ENCODE data around the gene RNASE4. TPM values are rescaled to one million over a fixed set of nuclear protein-coding genes. Genes with fewer than 3 reads are reported as not detected.
A peak's percentile ranks its signal among the peaks of the same experiment; 100 is the strongest.

The RNASE4 gene
- total RNA-seq, 6 donors from 2014 or later, result 14.7 to 108 (median 26.7) TPM

DNA sequence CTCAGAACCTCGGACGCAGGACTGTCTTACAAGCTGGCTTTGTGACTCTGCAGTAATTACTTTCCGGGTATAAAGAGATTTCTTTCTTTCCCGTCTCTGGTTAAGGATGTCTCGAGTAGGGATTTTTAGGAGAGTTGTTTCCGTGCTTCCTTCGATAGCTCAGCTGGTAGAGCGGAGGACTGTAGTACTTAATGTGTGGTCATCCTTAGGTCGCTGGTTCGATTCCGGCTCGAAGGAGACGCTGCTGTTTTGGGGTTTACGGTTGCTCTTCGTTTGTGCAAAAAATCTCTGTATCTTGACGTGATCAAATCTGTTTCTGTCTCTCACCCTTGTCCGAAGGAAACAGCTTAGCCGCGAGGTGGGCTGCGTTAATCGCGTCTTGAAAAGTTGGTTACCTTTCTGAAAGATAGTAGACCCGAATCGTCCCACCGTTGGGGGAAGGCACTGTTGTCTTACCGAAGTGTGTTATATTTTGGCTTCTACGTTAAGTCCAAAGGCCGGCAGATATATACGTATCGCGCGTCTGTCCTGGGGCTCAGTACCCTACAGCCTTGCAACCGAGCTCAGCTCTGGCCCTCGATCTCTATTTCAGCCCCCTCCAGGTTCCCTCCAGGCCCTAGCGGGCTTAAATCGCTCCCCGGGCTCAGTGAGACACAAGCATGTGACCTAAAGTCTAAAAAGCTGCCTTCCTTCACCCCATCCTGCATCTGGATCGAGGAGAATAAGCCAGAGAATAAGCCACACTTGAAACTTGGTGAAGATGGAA is 1.1 kb upstream of the RNASE4 start:
- Histone ChIP-seq H3K9me3 (no peaks in the 10 kb centered on the region), H3K4me3 (peak overlapping the region; percentile 65 to 81 (median 79)), H3K4me1 (peaks cover 29 to 59% (median 42%) of the 10 kb centered on the region in 4 donors), H3K27ac (peak overlapping the region; percentile 98 to 100 (median 99)), H3K27me3 (no peaks in the 10 kb centered on the region), H3K36me3 (no peaks in the 10 kb centered on the region)
- DNase-seq (peak in 1 of 2 donors; percentile 68), ATAC-seq (ENCODE audit: low FRiP score in 2 of 2) (peak; percentile 70 to 80)
- 0 to 1% methylated on average over 18 to 38 of the region's 38 CpGs for WGBS, 2 donors
- TF ChIP-seq POLR2AphosphoS5 (IDR thresholded peaks at IDR 0.05) (no peak), EP300 (IDR thresholded peaks at IDR 0.05) (no peak), POLR2A (IDR thresholded peaks at IDR 0.05) (no peak)
- TF ChIP-seq, protein P1, sequence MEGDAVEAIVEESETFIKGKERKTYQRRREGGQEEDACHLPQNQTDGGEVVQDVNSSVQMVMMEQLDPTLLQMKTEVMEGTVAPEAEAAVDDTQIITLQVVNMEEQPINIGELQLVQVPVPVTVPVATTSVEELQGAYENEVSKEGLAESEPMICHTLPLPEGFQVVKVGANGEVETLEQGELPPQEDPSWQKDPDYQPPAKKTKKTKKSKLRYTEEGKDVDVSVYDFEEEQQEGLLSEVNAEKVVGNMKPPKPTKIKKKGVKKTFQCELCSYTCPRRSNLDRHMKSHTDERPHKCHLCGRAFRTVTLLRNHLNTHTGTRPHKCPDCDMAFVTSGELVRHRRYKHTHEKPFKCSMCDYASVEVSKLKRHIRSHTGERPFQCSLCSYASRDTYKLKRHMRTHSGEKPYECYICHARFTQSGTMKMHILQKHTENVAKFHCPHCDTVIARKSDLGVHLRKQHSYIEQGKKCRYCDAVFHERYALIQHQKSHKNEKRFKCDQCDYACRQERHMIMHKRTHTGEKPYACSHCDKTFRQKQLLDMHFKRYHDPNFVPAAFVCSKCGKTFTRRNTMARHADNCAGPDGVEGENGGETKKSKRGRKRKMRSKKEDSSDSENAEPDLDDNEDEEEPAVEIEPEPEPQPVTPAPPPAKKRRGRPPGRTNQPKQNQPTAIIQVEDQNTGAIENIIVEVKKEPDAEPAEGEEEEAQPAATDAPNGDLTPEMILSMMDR (IDR thresholded peaks at IDR 0.05), result no peak

DNA sequence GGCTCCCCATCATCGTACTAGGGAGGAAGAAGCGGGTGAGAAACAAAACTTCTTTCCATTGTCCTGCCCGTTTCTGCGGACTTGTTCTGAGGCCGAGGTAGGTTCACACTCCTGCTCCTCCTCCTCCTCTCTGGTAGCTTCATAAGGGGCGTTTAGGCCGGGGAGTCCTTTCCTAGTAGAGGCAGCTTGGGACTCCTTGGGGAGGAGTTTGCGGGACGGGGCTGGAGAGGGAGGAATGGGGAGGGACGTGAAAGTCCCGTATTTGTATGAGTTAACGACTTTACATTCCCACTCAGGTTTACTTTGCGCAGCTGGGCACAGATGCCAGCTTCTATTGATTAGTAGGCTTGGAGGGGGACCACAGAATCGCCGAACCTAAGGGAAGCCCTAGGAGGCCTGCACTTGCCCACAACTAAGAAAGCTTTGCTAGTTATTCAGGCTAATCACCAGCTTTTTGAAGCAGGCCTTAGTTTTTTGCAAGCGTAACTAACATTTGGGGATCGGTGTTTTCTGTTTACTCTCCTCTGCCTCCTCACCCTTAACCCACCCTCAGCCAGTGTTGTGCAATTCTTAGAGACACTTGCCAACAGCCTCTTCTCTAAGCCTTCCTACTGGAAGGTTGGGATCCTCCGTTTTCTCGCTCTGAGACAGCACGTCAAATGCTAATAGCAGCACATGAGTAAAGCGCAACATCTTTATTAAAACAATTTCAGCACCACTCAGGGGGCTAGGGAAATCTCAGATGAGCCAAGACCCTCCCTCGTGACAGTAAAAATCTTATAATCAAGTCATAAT is 499 bp downstream of the RNASE4 start:
- WGBS, 2 donors, result 23 to 25% methylated on average over 20 to 22 of the region's 22 CpGs
- Histone ChIP-seq H3K27ac (peak overlapping the region; percentile 98 to 100 (median 99)), H3K27me3 (no peaks in the 10 kb centered on the region), H3K4me1 (peaks cover 29 to 58% (median 41%) of the 10 kb centered on the region in 4 donors), H3K9me3 (no peaks in the 10 kb centered on the region), H3K4me3 (peak overlapping the region; percentile 42 to 81 (median 72)), H3K36me3 (no peaks in the 10 kb centered on the region)
- ATAC-seq (ENCODE audit: low FRiP score in 2 of 2), result peak in 1 of 2 donors; percentile 31
- no peak for TF ChIP-seq EP300 (IDR thresholded peaks at IDR 0.05)
- TF ChIP-seq, protein P1 (IDR thresholded peaks at IDR 0.05), result no peak
- no peak for TF ChIP-seq POLR2A (IDR thresholded peaks at IDR 0.05)
- no peak for TF ChIP-seq POLR2AphosphoS5 (IDR thresholded peaks at IDR 0.05)
- peak in 1 of 2 donors; percentile 60 for DNase-seq

DNA sequence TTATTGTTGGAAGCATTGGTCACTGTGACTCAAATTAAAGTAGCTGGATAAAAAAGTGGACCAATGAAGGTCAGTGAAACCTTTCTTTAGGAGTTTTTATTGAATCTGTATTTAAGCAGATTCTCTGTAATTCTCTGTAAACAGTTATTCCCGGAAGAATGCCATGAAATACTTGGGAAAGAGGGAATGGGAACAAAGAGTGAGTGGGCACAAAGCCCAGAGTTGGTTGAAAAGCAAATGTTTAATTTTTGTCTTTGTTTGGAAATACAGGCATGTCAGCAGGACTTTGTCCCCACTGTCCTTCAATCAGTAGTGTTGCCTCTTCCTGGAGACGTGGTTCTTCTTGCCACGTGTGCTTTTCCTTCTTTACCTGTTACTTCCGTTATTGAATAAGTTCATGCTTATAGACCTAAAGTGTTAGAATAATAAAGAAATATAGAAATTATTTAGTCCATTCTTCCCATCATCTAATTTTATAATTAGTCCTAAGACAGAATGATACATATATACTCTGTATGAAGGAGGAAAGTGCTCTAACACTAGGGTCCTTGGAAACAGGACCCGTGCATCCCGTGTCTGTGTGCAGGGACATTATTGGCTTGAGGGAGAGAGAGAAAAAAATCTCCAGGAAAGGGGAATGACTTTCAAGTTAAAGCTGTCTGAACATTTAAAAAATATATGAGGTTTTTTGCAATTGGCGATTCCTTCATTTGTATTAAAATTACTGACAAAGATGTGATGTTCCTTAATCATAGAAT is 2.2 kb downstream of the RNASE4 start:
- H3K9me3 ChIP-seq, result no peaks in the 10 kb centered on the region
- DNase-seq (no peak), ATAC-seq (ENCODE audit: low FRiP score in 2 of 2) (no peak)
- no peaks in the 10 kb centered on the region for H3K36me3 ChIP-seq
- H3K27me3 ChIP-seq, result no peaks in the 10 kb centered on the region
- H3K4me3 ChIP-seq, result peak overlapping the region in 2 of 4 donors; percentile 0 to 65
- TF ChIP-seq POLR2A (IDR thresholded peaks at IDR 0.05), result no peak
- TF ChIP-seq EP300 (IDR thresholded peaks at IDR 0.05), result no peak
- TF ChIP-seq POLR2AphosphoS5 (IDR thresholded peaks at IDR 0.05), result no peak
- TF ChIP-seq, protein P1 (IDR thresholded peaks at IDR 0.05), result no peak
- peaks cover 17 to 41% (median 28%) of the 10 kb centered on the region in 4 donors for H3K4me1 ChIP-seq
- WGBS, 2 donors, result 52 to 57% methylated on average over 7 of the region's 7 CpGs
- peak overlapping the region in 3 of 4 donors; percentile 31 to 100 (median 99) for H3K27ac ChIP-seq

DNA sequence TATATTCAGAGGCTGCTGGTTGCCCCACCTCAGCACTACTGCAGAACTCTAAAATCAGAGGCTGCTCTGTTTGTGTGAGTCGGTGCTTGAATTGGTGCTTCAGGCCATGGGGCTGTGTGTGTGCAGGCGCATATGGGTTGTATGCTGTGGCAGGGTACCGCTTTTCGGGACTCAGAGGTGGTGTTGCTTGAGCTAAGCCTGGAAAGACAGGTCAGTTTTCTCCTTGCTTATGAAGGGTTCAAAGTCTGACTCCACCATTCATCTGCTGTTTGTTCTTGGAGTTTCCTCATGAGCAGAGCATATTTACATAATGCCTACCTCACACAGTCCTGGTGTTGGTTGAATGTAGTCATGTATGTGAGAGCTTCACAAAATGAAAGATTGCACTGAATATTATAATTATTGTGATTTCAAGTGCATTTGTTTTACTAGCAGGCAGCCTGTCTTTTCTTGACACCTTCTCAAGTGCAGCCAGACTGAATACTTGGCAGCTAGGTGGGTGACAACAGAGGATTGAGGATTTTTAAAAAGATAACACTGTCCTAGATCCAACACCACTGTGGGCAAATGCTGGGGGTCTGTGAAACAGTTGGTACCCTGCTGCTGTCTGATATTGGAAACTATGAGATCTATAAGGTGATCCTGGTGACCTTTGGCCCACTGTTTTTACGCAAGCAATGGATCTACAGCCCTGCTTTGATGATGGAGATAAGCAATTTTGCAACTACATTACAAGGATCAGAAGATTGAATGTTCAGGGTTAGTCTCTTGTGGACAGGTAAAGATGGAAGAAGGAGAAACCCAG is 3.2 kb downstream of the RNASE4 start:
- ATAC-seq (ENCODE audit: low FRiP score in 2 of 2) (no peak), DNase-seq (no peak)
- Histone ChIP-seq H3K36me3 (no peaks in the 10 kb centered on the region), H3K27me3 (no peaks in the 10 kb centered on the region), H3K27ac (no peak overlapping the region), H3K9me3 (no peaks in the 10 kb centered on the region), H3K4me3 (no peak overlapping the region), H3K4me1 (peaks cover 17 to 34% (median 27%) of the 10 kb centered on the region in 4 donors)
- TF ChIP-seq POLR2AphosphoS5 (IDR thresholded peaks at IDR 0.05) (no peak), POLR2A (IDR thresholded peaks at IDR 0.05) (no peak), EP300 (IDR thresholded peaks at IDR 0.05) (no peak)
- TF ChIP-seq, protein P1 (IDR thresholded peaks at IDR 0.05), result no peak
- 66 to 80% methylated on average over 5 of the region's 5 CpGs for WGBS, 2 donors

All from upper lobe of left lung (tissue), 6 donors.